Right forelimb (tissue), 1 donor: ENCODE measurements around the gene MTOR.

Experiments used
- DNase-seq: peaks from one replicate; pipeline ENCODE4 v3.0.0-alpha.2; 2018

MTOR gene

GRCh38 chr1:11059155-11059967, 203.0 kb downstream of the MTOR start:
- no peak for DNase-seq

- no peak for DNase-seq
Observed at GRCh38 chr1:11058595-11059154, 203.7 kb downstream of the MTOR start.

GRCh38 chr1:11058026-11058425, 204.3 kb downstream of the MTOR start:
- no peak for DNase-seq

GRCh38 chr1:11057477-11057876, 204.9 kb downstream of the MTOR start:
- no peak for DNase-seq
